Memory B cell (primary cell): ENCODE results near the gene SYNPR.

ENCODE experiments used
- ATAC-seq: fragments of 150-1000 bp; cut with Tn5 transposase; 2 replicates; pipeline ENCODE4 v1.10.0; 2021; ENCODE audit warnings: low read depth, mild to moderate bottlenecking, moderate library complexity
- DNase-seq, 2 donors: peaks; one replicate each; pipeline ENCODE4 v3.0.0; 2022; ENCODE audit warnings: low spot score in 2 of 2
- H3K27ac Mint-ChIP-seq: one replicate; pipeline ENCODE4 v1.8.0; 2022; ENCODE audit warnings: mild to moderate bottlenecking, moderate library complexity, mixed read lengths
- H3K27me3 Mint-ChIP-seq: one replicate; pipeline ENCODE4 v1.8.0; 2022; ENCODE audit warnings: mixed read lengths
- H3K36me3 Mint-ChIP-seq: one replicate; pipeline ENCODE4 v1.8.0; 2022; ENCODE audit warnings: mild to moderate bottlenecking, mixed read lengths
- H3K4me1 Mint-ChIP-seq: one replicate; pipeline ENCODE4 v1.8.0; 2022; ENCODE audit warnings: mixed read lengths
- H3K4me3 Mint-ChIP-seq: one replicate; pipeline ENCODE4 v1.8.0; 2022; ENCODE audit warnings: mild to moderate bottlenecking, moderate library complexity, mixed read lengths
- H3K9me3 Mint-ChIP-seq: one replicate; pipeline ENCODE4 v1.8.0; 2022; ENCODE audit warnings: mixed read lengths

Gene SYNPR

DNA sequence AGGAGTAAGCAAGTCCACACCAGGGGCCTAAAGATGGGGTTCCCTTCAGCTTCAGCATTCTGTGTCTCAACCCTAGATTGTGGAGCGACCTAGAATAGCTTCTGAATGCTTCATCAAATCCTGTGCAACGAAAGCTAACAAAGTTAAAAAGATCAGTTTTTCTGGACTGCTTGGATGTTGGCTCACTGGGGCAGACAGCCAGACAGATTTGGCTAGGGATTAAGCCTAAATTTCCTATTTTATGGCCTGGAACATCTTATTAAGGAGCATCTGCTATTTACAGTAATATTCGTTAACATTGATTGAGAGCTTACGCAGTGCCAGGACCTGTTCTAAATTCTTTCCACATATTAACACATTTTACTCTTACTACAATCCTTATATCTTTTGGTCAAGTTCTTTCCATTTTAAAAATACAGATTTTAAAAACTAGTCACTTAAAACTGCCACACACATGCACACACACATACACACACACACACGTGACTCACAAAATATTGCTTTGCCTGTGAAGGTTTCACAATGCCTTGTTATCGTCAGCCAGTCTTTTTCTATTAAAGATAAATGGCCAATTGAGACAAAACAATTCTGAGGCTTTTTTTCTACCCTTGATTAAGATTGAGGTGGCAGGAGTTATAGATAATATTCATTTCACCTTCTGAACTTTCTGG is 201.0 kb downstream of the SYNPR start:
- ATAC-seq = no peak

DNA sequence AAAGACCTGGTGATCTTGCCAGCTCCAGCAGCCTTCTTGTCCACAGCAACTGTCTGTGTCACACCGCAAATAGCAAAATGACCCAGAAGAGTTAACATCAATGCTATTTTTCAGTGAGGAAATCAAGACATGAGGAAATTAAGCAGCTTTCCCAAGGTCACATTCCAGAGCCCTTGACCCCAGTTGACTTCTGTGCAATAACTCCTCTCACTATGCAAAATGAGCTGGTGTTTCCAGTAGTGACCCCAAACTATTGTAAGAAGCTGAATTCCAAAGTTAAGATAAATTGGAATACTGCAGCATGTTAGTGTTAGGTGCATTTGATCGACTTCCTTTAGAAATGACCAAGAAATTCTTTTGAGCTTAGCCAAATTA is 201.5 kb downstream of the SYNPR start:
- Mint-ChIP-seq H3K36me3 (no peaks in the 10 kb centered on the region), H3K9me3 (no peaks in the 10 kb centered on the region), H3K27ac (no peak overlapping the region), H3K4me1 (no peaks in the 10 kb centered on the region), H3K4me3 (no peak overlapping the region), H3K27me3 (no peaks in the 10 kb centered on the region)
- ATAC-seq (no peak), DNase-seq (no peak)

More for the DNA sequence above, 201.0 kb downstream of the SYNPR start:
- Mint-ChIP-seq H3K4me3 (no peak overlapping the region), H3K4me1 (no peaks in the 10 kb centered on the region), H3K36me3 (no peaks in the 10 kb centered on the region), H3K9me3 (no peaks in the 10 kb centered on the region), H3K27ac (no peak overlapping the region), H3K27me3 (no peaks in the 10 kb centered on the region)
- no peak for DNase-seq

DNA sequence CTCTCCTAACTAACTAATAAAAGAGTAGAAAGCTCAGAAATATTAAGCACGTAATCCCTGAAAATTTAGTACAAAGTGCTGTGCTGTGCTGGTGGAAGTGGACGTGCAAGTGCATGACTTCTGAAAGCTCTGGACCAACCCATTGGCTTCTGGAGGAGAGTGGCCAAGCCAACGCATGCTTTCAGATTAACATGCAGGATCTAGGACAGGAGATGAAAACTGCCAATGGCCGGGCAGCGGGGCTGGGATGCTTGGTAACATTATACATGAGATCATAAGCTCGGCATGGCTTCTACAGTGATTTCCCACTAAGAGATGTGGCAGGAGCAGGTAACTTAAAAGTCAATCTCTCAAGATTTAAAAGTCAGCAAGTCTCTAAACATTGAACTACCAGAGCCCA is 203.5 kb downstream of the SYNPR start:
- no peaks in the 10 kb centered on the region for H3K9me3 Mint-ChIP-seq
- no peaks in the 10 kb centered on the region for H3K36me3 Mint-ChIP-seq
- no peak for ATAC-seq
- H3K4me3 Mint-ChIP-seq = no peak overlapping the region
- no peaks in the 10 kb centered on the region for H3K27me3 Mint-ChIP-seq
- H3K27ac Mint-ChIP-seq = no peak overlapping the region
- H3K4me1 Mint-ChIP-seq = no peaks in the 10 kb centered on the region
- DNase-seq = no peak

- H3K4me1 Mint-ChIP-seq = no peaks in the 10 kb centered on the region
- DNase-seq (no peak), ATAC-seq (no peak)
- H3K9me3 Mint-ChIP-seq = no peaks in the 10 kb centered on the region
- H3K36me3 Mint-ChIP-seq = no peaks in the 10 kb centered on the region
- no peak overlapping the region for H3K27ac Mint-ChIP-seq
- H3K27me3 Mint-ChIP-seq = no peaks in the 10 kb centered on the region
- H3K4me3 Mint-ChIP-seq = no peak overlapping the region
Measured at GRCh38 chr3:63482341-63482740, 204.2 kb downstream of the SYNPR start.

- no peak for ATAC-seq
- no peaks in the 10 kb centered on the region for H3K36me3 Mint-ChIP-seq
- no peak overlapping the region for H3K4me3 Mint-ChIP-seq
- H3K9me3 Mint-ChIP-seq = no peaks in the 10 kb centered on the region
- H3K27ac Mint-ChIP-seq = no peak overlapping the region
- H3K4me1 Mint-ChIP-seq = no peaks in the 10 kb centered on the region
- DNase-seq = no peak
- no peaks in the 10 kb centered on the region for H3K27me3 Mint-ChIP-seq
Measured at GRCh38 chr3:63492464-63492863, 214.4 kb downstream of the SYNPR start.

DNA sequence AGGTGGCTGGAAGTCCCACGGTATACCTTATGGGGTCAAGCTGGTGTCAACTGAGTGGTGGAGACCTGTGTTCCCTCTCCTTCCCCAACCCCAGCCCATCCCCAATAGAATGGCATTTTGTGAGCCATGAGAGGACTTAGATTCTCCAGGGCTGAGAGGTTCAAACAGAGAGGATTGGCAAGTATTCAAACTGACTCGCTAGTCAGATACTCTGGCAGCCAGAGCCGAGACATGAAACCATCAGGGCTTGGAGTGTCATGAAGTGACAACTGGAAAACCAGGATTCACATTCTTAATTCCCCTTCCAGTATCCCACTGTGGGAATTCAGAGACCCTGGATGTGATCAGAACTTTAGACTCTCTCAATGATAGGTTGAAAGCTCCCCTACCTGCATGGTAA is 215.0 kb downstream of the SYNPR start:
- DNase-seq = no peak
- H3K36me3 Mint-ChIP-seq = no peaks in the 10 kb centered on the region
- ATAC-seq = no peak
- H3K27ac Mint-ChIP-seq = no peak overlapping the region
- H3K27me3 Mint-ChIP-seq = no peaks in the 10 kb centered on the region
- H3K9me3 Mint-ChIP-seq = no peaks in the 10 kb centered on the region
- H3K4me3 Mint-ChIP-seq = no peak overlapping the region
- H3K4me1 Mint-ChIP-seq = no peaks in the 10 kb centered on the region

- DNase-seq = no peak
- no peak for ATAC-seq
- Mint-ChIP-seq H3K4me3 (no peak overlapping the region), H3K36me3 (no peaks in the 10 kb centered on the region), H3K27me3 (peaks cover 4% of the 10 kb centered on the region), H3K4me1 (no peaks in the 10 kb centered on the region), H3K9me3 (peaks cover 6% of the 10 kb centered on the region), H3K27ac (no peak overlapping the region)
Measured at GRCh38 chr3:63494646-63495045, 216.5 kb downstream of the SYNPR start.

- H3K27ac Mint-ChIP-seq = no peak overlapping the region
- peaks cover 4% of the 10 kb centered on the region for H3K27me3 Mint-ChIP-seq
- H3K4me1 Mint-ChIP-seq = no peaks in the 10 kb centered on the region
- no peak for ATAC-seq
- H3K36me3 Mint-ChIP-seq = no peaks in the 10 kb centered on the region
- no peak overlapping the region for H3K4me3 Mint-ChIP-seq
- no peak for DNase-seq
- H3K9me3 Mint-ChIP-seq = peaks cover 6% of the 10 kb centered on the region
Measured at GRCh38 chr3:63497641-63498040, 219.5 kb downstream of the SYNPR start.

GRCh38 chr3:63500196-63500595 is 222.1 kb downstream of the SYNPR start:
- Mint-ChIP-seq H3K27ac (no peak overlapping the region), H3K36me3 (no peaks in the 10 kb centered on the region), H3K27me3 (peaks cover 4% of the 10 kb centered on the region), H3K9me3 (peaks cover 6% of the 10 kb centered on the region), H3K4me1 (no peaks in the 10 kb centered on the region), H3K4me3 (no peak overlapping the region)
- ATAC-seq = no peak
- no peak for DNase-seq

DNA sequence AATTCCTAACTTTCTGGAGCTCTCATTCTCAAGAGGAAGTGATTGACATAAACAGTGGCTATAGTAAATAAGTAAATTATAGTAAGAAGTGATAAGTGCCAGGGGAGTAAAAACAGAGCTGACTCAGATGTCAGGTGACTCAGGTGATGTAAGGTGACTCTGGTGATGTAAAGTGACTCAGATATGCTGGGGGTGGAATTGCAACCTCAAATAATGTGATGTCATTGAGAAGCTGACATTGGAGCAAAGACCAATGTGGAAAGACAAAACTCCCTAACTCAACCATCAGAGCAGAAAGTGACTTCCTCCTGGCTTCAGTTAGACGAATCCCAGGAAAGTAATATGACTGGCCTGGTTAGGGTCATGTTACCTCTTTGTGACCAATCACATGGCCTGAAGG is 230.2 kb downstream of the SYNPR start:
- Mint-ChIP-seq H3K27me3 (peaks cover 2% of the 10 kb centered on the region), H3K4me3 (no peak overlapping the region), H3K36me3 (no peaks in the 10 kb centered on the region), H3K4me1 (no peaks in the 10 kb centered on the region), H3K9me3 (peaks cover 2% of the 10 kb centered on the region), H3K27ac (no peak overlapping the region)
- DNase-seq (no peak), ATAC-seq (no peak)

GRCh38 chr3:63508771-63509170 is 230.7 kb downstream of the SYNPR start:
- H3K4me3 Mint-ChIP-seq = no peak overlapping the region
- DNase-seq = no peak
- no peak overlapping the region for H3K27ac Mint-ChIP-seq
- no peaks in the 10 kb centered on the region for H3K36me3 Mint-ChIP-seq
- peaks cover 2% of the 10 kb centered on the region for H3K9me3 Mint-ChIP-seq
- peaks cover 2% of the 10 kb centered on the region for H3K27me3 Mint-ChIP-seq
- no peak for ATAC-seq
- no peaks in the 10 kb centered on the region for H3K4me1 Mint-ChIP-seq

GRCh38 chr3:63513791-63514190 is 235.7 kb downstream of the SYNPR start:
- no peak for ATAC-seq

GRCh38 chr3:63514678-63515077 is 236.6 kb downstream of the SYNPR start:
- H3K27me3 Mint-ChIP-seq = peaks cover 1% of the 10 kb centered on the region
- no peak for ATAC-seq

More at GRCh38 chr3:63513791-63514190, 235.7 kb downstream of the SYNPR start:
- Mint-ChIP-seq H3K4me3 (no peak overlapping the region), H3K4me1 (no peaks in the 10 kb centered on the region), H3K27me3 (no peaks in the 10 kb centered on the region), H3K9me3 (no peaks in the 10 kb centered on the region), H3K36me3 (no peaks in the 10 kb centered on the region), H3K27ac (no peak overlapping the region)
- DNase-seq = no peak

DNA sequence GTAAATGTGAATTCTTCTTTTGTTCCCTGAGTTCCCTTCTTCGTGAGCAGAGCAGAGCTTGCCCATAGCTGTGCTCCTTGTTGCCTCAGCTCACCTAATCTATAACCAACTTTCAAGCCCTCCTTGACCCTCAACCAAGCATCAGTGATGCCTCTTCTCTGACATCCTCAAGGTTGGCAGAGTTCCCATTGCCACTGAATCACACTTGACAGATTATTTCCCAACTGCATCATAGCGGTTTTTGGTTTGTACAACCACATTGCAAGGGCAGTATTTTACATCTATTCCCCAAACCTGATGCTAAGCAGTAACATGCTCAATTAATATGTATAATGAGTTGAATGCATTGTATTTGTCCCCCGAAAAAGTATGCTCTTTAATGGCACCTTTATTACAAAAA is 241.3 kb downstream of the SYNPR start:
- H3K27me3 Mint-ChIP-seq = peaks cover 1% of the 10 kb centered on the region
- no peaks in the 10 kb centered on the region for H3K9me3 Mint-ChIP-seq
- H3K36me3 Mint-ChIP-seq = no peaks in the 10 kb centered on the region
- no peaks in the 10 kb centered on the region for H3K4me1 Mint-ChIP-seq
- H3K27ac Mint-ChIP-seq = no peak overlapping the region
- no peak overlapping the region for H3K4me3 Mint-ChIP-seq
- no peak for ATAC-seq
- no peak for DNase-seq

More at GRCh38 chr3:63514678-63515077, 236.6 kb downstream of the SYNPR start:
- Mint-ChIP-seq H3K9me3 (no peaks in the 10 kb centered on the region), H3K27ac (no peak overlapping the region), H3K4me1 (no peaks in the 10 kb centered on the region), H3K36me3 (no peaks in the 10 kb centered on the region), H3K4me3 (no peak overlapping the region)
- DNase-seq = no peak

DNA sequence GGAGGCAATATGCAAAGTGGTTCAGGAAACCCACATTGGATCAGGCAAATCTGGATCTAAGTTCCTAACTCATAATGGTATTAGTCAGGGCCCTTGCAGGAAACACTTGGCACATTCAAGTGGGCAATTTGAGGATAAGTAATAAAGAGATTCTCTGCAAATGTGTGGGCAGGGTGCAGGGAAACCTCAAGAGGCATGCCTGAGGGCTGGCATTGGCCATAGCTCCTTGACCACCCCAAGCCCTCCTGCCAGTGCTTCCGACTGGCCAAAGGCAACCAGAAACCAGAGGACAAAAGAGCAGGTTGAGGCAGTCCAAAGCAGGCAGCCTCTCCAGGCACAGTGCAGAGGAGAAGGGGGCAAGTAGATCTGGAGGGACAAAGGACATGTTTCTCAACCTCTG is 243.5 kb downstream of the SYNPR start:
- H3K4me3 Mint-ChIP-seq = no peak overlapping the region
- ATAC-seq (no peak), DNase-seq (no peak)
- H3K27me3 Mint-ChIP-seq = peaks cover 1% of the 10 kb centered on the region
- no peak overlapping the region for H3K27ac Mint-ChIP-seq
- no peaks in the 10 kb centered on the region for H3K4me1 Mint-ChIP-seq
- no peaks in the 10 kb centered on the region for H3K9me3 Mint-ChIP-seq
- no peaks in the 10 kb centered on the region for H3K36me3 Mint-ChIP-seq
